Activated CD4-positive, alpha-beta T cell treated with anti-CD3 and anti-CD28 coated beads for 36 hours (primary cell): ENCODE data around the gene SLIT1. TPM values are rescaled to one million over a fixed set of nuclear protein-coding genes. Genes with fewer than 3 reads are reported as not detected.

Experiments
- ATAC-seq: fragments of 200-7000 bp; cut with Tn5 transposase; one replicate; pipeline ENCODE4 v1.10.0; 2021; ENCODE audit warnings: mild to moderate bottlenecking, moderate library complexity
- CTCF ChIA-PET: fragments of 350-600 bp; sonication (Branson Sonifier 250); formaldehyde crosslinking; loops from one replicate; lab custom pipeline; 2021; ENCODE audit warnings: antibody characterized with exemption; lab: Charles Lee
- POLR2A ChIA-PET: fragments of 350-600 bp; sonication (Branson Sonifier 250); formaldehyde crosslinking; loops from one replicate; lab custom pipeline; 2021; ENCODE audit warnings: antibody characterized with exemption, inconsistent platforms; lab: Charles Lee
- DNase-seq: peaks from one replicate; pipeline ENCODE4 v3.0.0-alpha.2; 2020
- H3K27ac Mint-ChIP-seq: one replicate; pipeline ENCODE4 v1.8.0; 2021; ENCODE audit warnings: mixed read lengths
- H3K27me3 Mint-ChIP-seq: one replicate; pipeline ENCODE4 v1.8.0; 2021; ENCODE audit warnings: mixed read lengths
- H3K36me3 Mint-ChIP-seq: one replicate; pipeline ENCODE4 v1.8.0; 2021; ENCODE audit warnings: low read depth, mixed read lengths
- H3K4me1 Mint-ChIP-seq: one replicate; pipeline ENCODE4 v1.8.0; 2021; ENCODE audit warnings: mixed read lengths
- H3K4me3 Mint-ChIP-seq: one replicate; pipeline ENCODE4 v1.8.0; 2021; ENCODE audit warnings: mild to moderate bottlenecking, moderate library complexity, mixed read lengths
- H3K9me3 Mint-ChIP-seq: one replicate; pipeline ENCODE4 v1.8.0; 2021; ENCODE audit warnings: low read depth, mixed read lengths
- intact Hi-C, 2 experiments: fragments of 100-400 bp; cut with DNase I in 1 of 2; cut with micrococcal nuclease in 1 of 2; formaldehyde crosslinking; loops; one replicate each; pipeline versions ENCODE4 v1.14.2 to v1.15.1; 2022 to 2024; cut with DNase I, micrococcal nuclease
- total RNA-seq, 2 experiments: library from RNA; stranded (reverse); gene quantifications; one replicate each; pipeline ENCODE4 v1.2.3, GENCODE V29; 2021

Gene SLIT1
- total RNA-seq, 2 experiments from 2014 or later: 0.94 to 1.4 TPM

GRCh38 chr10:97080051-97080776 is 105.5 kb downstream of the SLIT1 start:
- Mint-ChIP-seq H3K27me3 (peaks cover 18% of the 10 kb centered on the region), H3K9me3 (no peaks in the 10 kb centered on the region), H3K4me3 (no peak overlapping the region), H3K36me3 (no peaks in the 10 kb centered on the region), H3K27ac (no peak overlapping the region), H3K4me1 (no peaks in the 10 kb centered on the region)
- intact Hi-C loops: no loop called here
- POLR2A ChIA-PET: no interaction called here
- ATAC-seq (no peak), DNase-seq (no peak)
- CTCF ChIA-PET: interaction anchor here (1.5 to 3.2 kb wide), 6 partner anchors 20 to 153 kb away, joined by 4 to 20 read pairs (median 14); no protein-coding TSS in a partner anchor

GRCh38 chr10:97079448-97079847 is 106.3 kb downstream of the SLIT1 start:
- Mint-ChIP-seq H3K27me3 (peaks cover 18% of the 10 kb centered on the region), H3K27ac (no peak overlapping the region), H3K4me1 (no peaks in the 10 kb centered on the region), H3K9me3 (no peaks in the 10 kb centered on the region), H3K36me3 (no peaks in the 10 kb centered on the region), H3K4me3 (no peak overlapping the region)
- ChIA-PET POLR2A (no interaction called here), CTCF (interaction anchor here (0.9 to 2.7 kb wide), 4 partner anchors 127 to 156 kb away, joined by 3 to 20 read pairs (median 4); no protein-coding TSS in a partner anchor)
- intact Hi-C loops: loop anchor here in 1 of 2 experiments (10.0 kb wide), 1 partner anchor 275 kb away; no protein-coding TSS in a partner anchor
- ATAC-seq (no peak), DNase-seq (no peak)

GRCh38 chr10:97078938-97079445 is 106.8 kb downstream of the SLIT1 start:
- DNase-seq (no peak), ATAC-seq (no peak)
- CTCF ChIA-PET: interaction anchor here (0.9 to 2.4 kb wide), 4 partner anchors 128 to 156 kb away, joined by 3 to 9 read pairs (median 4); no protein-coding TSS in a partner anchor
- Mint-ChIP-seq H3K36me3 (no peaks in the 10 kb centered on the region), H3K27me3 (peaks cover 18% of the 10 kb centered on the region), H3K27ac (no peak overlapping the region), H3K4me3 (no peak overlapping the region), H3K9me3 (no peaks in the 10 kb centered on the region), H3K4me1 (no peaks in the 10 kb centered on the region)
- POLR2A ChIA-PET: no interaction called here
- intact Hi-C loops: loop anchor here in 1 of 2 experiments (10.0 kb wide), 1 partner anchor 276 kb away; no protein-coding TSS in a partner anchor

GRCh38 chr10:97078261-97078937 is 107.4 kb downstream of the SLIT1 start:
- no peaks in the 10 kb centered on the region for H3K4me1 Mint-ChIP-seq
- no peak overlapping the region for H3K4me3 Mint-ChIP-seq
- no peak overlapping the region for H3K27ac Mint-ChIP-seq
- H3K9me3 Mint-ChIP-seq: no peaks in the 10 kb centered on the region
- intact Hi-C loops: loop anchor here in 1 of 2 experiments (10.0 kb wide), 1 partner anchor 276 kb away; no protein-coding TSS in a partner anchor
- H3K36me3 Mint-ChIP-seq: no peaks in the 10 kb centered on the region
- ChIA-PET POLR2A (no interaction called here), CTCF (interaction anchor here (0.6 to 2.4 kb wide), 5 partner anchors 118 to 704 kb away, joined by 3 to 9 read pairs (median 3); no protein-coding TSS in a partner anchor)
- H3K27me3 Mint-ChIP-seq: peaks cover 18% of the 10 kb centered on the region
- no peak for DNase-seq
- no peak for ATAC-seq

GRCh38 chr10:97076781-97077180 is 109.0 kb downstream of the SLIT1 start:
- peaks cover 20% of the 10 kb centered on the region for H3K27me3 Mint-ChIP-seq
- no peaks in the 10 kb centered on the region for H3K9me3 Mint-ChIP-seq
- no peak for ATAC-seq
- no peak for DNase-seq
- no peaks in the 10 kb centered on the region for H3K4me1 Mint-ChIP-seq
- intact Hi-C loops: loop anchor here in 1 of 2 experiments (10.0 kb wide), 1 partner anchor 278 kb away; no protein-coding TSS in a partner anchor
- no peak overlapping the region for H3K27ac Mint-ChIP-seq
- H3K4me3 Mint-ChIP-seq: no peak overlapping the region
- POLR2A ChIA-PET: no interaction called here
- CTCF ChIA-PET: interaction anchor here (0.7 to 2.4 kb wide), 6 partner anchors 30 to 667 kb away, joined by 3 to 9 read pairs (median 4); no protein-coding TSS in a partner anchor
- no peaks in the 10 kb centered on the region for H3K36me3 Mint-ChIP-seq

GRCh38 chr10:97075961-97076525 is 109.7 kb downstream of the SLIT1 start:
- no peaks in the 10 kb centered on the region for H3K36me3 Mint-ChIP-seq
- H3K9me3 Mint-ChIP-seq: no peaks in the 10 kb centered on the region
- ChIA-PET POLR2A (no interaction called here), CTCF (interaction anchor here (1.1 to 6.6 kb wide), 4 partner anchors 31 to 161 kb away, joined by 3 to 169 read pairs (median 4); no protein-coding TSS in a partner anchor)
- intact Hi-C loops: loop anchor here in 1 of 2 experiments (10.0 kb wide), 1 partner anchor 279 kb away; no protein-coding TSS in a partner anchor
- H3K27ac Mint-ChIP-seq: no peak overlapping the region
- H3K27me3 Mint-ChIP-seq: peaks cover 21% of the 10 kb centered on the region
- H3K4me3 Mint-ChIP-seq: no peak overlapping the region
- DNase-seq (no peak), ATAC-seq (no peak)
- H3K4me1 Mint-ChIP-seq: no peaks in the 10 kb centered on the region

- POLR2A ChIA-PET: interaction anchor here (0.6 kb wide), 1 partner anchor 119 kb away, joined by 4 read pairs; no protein-coding TSS in a partner anchor
Measured at GRCh38 chr10:97075421-97075820, 110.3 kb downstream of the SLIT1 start.

GRCh38 chr10:97074256-97075145 is 111.3 kb downstream of the SLIT1 start:
- Mint-ChIP-seq H3K36me3 (no peaks in the 10 kb centered on the region), H3K9me3 (peaks cover 5% of the 10 kb centered on the region), H3K4me1 (peaks cover 6% of the 10 kb centered on the region), H3K27me3 (peaks cover 15% of the 10 kb centered on the region), H3K27ac (no peak overlapping the region), H3K4me3 (no peak overlapping the region)
- ChIA-PET CTCF (interaction anchor here (0.6 to 6.6 kb wide), 12 partner anchors 9 to 463 kb away, joined by 3 to 169 read pairs (median 10); no protein-coding TSS in a partner anchor), POLR2A (interaction anchor here (0.6 kb wide), 1 partner anchor 120 kb away, joined by 4 read pairs; no protein-coding TSS in a partner anchor)
- ATAC-seq (no peak), DNase-seq (no peak)
- intact Hi-C loops: loop anchor here in 1 of 2 experiments (10.0 kb wide), 1 partner anchor 280 kb away; no protein-coding TSS in a partner anchor

More at GRCh38 chr10:97075421-97075820, 110.3 kb downstream of the SLIT1 start:
- no peak for DNase-seq
- Mint-ChIP-seq H3K27me3 (peaks cover 19% of the 10 kb centered on the region), H3K27ac (no peak overlapping the region), H3K4me1 (no peaks in the 10 kb centered on the region), H3K36me3 (no peaks in the 10 kb centered on the region), H3K4me3 (no peak overlapping the region), H3K9me3 (no peaks in the 10 kb centered on the region)
- intact Hi-C loops: loop anchor here in 1 of 2 experiments (10.0 kb wide), 1 partner anchor 279 kb away; no protein-coding TSS in a partner anchor
- ATAC-seq: no peak
- CTCF ChIA-PET: interaction anchor here (1.1 to 6.6 kb wide), 4 partner anchors 32 to 161 kb away, joined by 3 to 169 read pairs (median 4); no protein-coding TSS in a partner anchor

GRCh38 chr10:97072851-97073665 is 112.7 kb downstream of the SLIT1 start:
- Mint-ChIP-seq H3K4me3 (no peak overlapping the region), H3K4me1 (peaks cover 11% of the 10 kb centered on the region), H3K27me3 (peaks cover 18% of the 10 kb centered on the region), H3K9me3 (peaks cover 5% of the 10 kb centered on the region), H3K36me3 (no peaks in the 10 kb centered on the region), H3K27ac (no peak overlapping the region)
- ChIA-PET POLR2A (interaction anchor here (0.7 kb wide), 2 partner anchors 137 to 269 kb away, joined by 3 to 4 read pairs; no protein-coding TSS in a partner anchor), CTCF (interaction anchor here (0.6 to 6.6 kb wide), 53 partner anchors 9 to 679 kb away, joined by 3 to 169 read pairs (median 4); no protein-coding TSS in a partner anchor)
- DNase-seq: peak; percentile 92
- intact Hi-C loops: loop anchor here (1.0 to 10.0 kb wide), 6 partner anchors 44 to 282 kb away; no protein-coding TSS in a partner anchor
- ATAC-seq: peak; percentile 75
